ENCODE data around the gene RBM15B.

Gene RBM15B

GRCh38 chr3:51445544-51446280 is 54.6 kb downstream of the RBM15B start:
- CTCF ChIA-PET = interaction anchor here (1.4 kb wide), 1 partner anchor 14 kb away, joined by 4 read pairs; no protein-coding TSS in a partner anchor
- TF ChIP-seq CTCF (IDR thresholded peaks at IDR 0.05; ENCODE audit: control extremely low read depth, extremely low read depth, low read depth, missing control alignments) = no peak
- POLR2A ChIA-PET = interaction anchor here (0.6 kb wide), 1 partner anchor 13 kb away, joined by 3 read pairs; no protein-coding TSS in a partner anchor
- no peak for DNase-seq (ENCODE audit: extremely low spot score)

Data from GM10248 (cell line).